Stimulated activated naive B cell treated with anti-CD40 and anti-IgM and Interleukin-4, amounts not matched to agents 10 μg/mL and 1 μg/mL and 100 μg/mL, for 72 hours (primary cell): ENCODE results near the gene PRKD3.

ENCODE experiments used
- ATAC-seq, 2 donors: fragments of 150-1000 bp; cut with Tn5 transposase; replicated peaks; 2 replicates each; pipeline ENCODE4 v1.10.0; 2021; ENCODE audit warnings: moderate library complexity in 1 of 2
- DNase-seq: peaks from one replicate; pipeline ENCODE4 v3.0.0; 2021
- H3K27ac Mint-ChIP-seq: one replicate; pipeline ENCODE4 v1.8.0; 2022; ENCODE audit warnings: mild to moderate bottlenecking, mixed read lengths
- H3K27me3 Mint-ChIP-seq, 2 donors: one replicate each; pipeline ENCODE4 v1.8.0; 2022; ENCODE audit warnings: mixed read lengths in 2 of 2
- H3K36me3 Mint-ChIP-seq, 2 donors: one replicate each; pipeline ENCODE4 v1.8.0; 2022; ENCODE audit warnings: mixed read lengths in 2 of 2, mild to moderate bottlenecking in 1 of 2
- H3K4me1 Mint-ChIP-seq, 2 donors: one replicate each; pipeline ENCODE4 v1.8.0; 2022; ENCODE audit warnings: mixed read lengths in 2 of 2, mild to moderate bottlenecking in 1 of 2
- H3K4me3 Mint-ChIP-seq, 2 donors: one replicate each; pipeline ENCODE4 v1.8.0; 2022; ENCODE audit warnings: mild to moderate bottlenecking in 2 of 2, mixed read lengths in 2 of 2, moderate library complexity in 1 of 2
- H3K9me3 Mint-ChIP-seq, 2 donors: one replicate each; pipeline ENCODE4 v1.8.0; 2022; ENCODE audit warnings: mixed read lengths in 2 of 2, mild to moderate bottlenecking in 1 of 2

PRKD3 gene

DNA sequence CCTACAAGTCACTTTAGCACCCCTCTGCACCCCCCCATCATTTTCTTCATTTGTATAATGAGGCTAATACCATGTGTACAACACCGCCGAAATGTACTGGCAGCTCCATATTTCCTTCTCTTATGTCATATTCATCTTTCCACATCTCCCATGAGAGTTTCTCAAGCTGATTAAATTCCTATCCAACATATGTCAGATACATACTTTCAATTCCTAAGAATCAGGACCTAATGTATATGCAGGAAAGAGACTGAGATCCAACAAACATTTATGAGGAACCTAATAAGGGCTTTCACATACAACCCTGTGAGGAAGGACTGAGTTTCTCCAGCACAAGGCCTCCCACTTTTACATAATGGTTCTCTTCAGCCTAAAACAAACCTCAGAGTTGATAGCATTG is 41.9 kb downstream of the PRKD3 start:
- Mint-ChIP-seq H3K4me1 (no peaks in the 10 kb centered on the region), H3K36me3 (peaks cover 13 to 20% of the 10 kb centered on the region in 2 donors), H3K4me3 (no peak overlapping the region), H3K27me3 (no peaks in the 10 kb centered on the region), H3K9me3 (no peaks in the 10 kb centered on the region), H3K27ac (no peak overlapping the region)
- ATAC-seq (no peak), DNase-seq (no peak)

DNA sequence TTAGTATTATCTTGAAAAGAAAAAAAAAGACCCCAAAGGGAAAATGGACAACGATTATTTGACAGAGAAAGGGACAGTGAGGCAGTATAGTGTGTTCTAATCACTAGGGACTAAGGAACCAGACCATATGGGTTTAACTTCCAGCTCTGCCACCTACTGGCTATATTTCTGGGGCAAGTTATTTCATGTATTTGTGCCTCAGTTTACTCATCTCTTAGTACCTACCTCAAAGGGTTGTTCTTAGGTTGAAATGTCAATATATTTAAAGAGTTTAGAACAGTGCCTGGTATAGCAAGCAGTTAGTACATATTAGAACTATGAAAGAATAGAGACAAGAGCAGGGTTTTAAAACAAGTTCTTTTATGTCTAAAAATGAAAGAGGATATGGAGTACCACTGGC is 42.7 kb downstream of the PRKD3 start:
- peaks cover 9 to 20% of the 10 kb centered on the region in 2 donors for H3K36me3 Mint-ChIP-seq
- no peak for DNase-seq
- ATAC-seq = no peak
- no peaks in the 10 kb centered on the region for H3K4me1 Mint-ChIP-seq
- H3K4me3 Mint-ChIP-seq = no peak overlapping the region
- H3K27ac Mint-ChIP-seq = no peak overlapping the region
- no peaks in the 10 kb centered on the region for H3K27me3 Mint-ChIP-seq
- H3K9me3 Mint-ChIP-seq = no peaks in the 10 kb centered on the region

DNA sequence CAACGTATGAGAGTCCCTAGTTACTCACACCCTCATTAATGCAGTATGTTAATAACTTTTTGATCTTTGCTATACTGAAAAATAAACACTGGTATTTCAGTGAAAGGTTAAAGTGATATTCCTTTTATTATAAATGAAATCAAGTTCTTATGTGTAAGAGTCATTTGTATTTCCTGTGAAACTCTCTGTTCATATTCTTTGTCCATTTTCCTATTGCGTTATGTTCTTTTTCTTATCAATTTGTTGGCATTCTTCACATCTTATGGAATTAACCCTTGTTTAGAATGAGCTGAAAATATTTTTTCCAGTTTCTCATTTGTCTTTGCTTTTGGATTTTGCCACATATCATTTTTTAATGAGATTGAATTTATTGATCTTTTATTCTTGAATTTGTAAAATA is 48.3 kb downstream of the PRKD3 start:
- Mint-ChIP-seq H3K36me3 (peaks cover 7 to 22% of the 10 kb centered on the region in 2 donors), H3K4me3 (no peak overlapping the region), H3K27ac (no peak overlapping the region), H3K4me1 (no peaks in the 10 kb centered on the region), H3K27me3 (no peaks in the 10 kb centered on the region), H3K9me3 (no peaks in the 10 kb centered on the region)
- ATAC-seq (no peak), DNase-seq (no peak)
